Measurements from ENCODE around the gene RTN1. TPM values are rescaled to one million over a fixed set of nuclear protein-coding genes. Genes with fewer than 3 reads are reported as not detected.

Gene RTN1
- total RNA-seq, 4 donors from 2014 or later: 1.4 to 2.5 (median 1.8) TPM

DNA sequence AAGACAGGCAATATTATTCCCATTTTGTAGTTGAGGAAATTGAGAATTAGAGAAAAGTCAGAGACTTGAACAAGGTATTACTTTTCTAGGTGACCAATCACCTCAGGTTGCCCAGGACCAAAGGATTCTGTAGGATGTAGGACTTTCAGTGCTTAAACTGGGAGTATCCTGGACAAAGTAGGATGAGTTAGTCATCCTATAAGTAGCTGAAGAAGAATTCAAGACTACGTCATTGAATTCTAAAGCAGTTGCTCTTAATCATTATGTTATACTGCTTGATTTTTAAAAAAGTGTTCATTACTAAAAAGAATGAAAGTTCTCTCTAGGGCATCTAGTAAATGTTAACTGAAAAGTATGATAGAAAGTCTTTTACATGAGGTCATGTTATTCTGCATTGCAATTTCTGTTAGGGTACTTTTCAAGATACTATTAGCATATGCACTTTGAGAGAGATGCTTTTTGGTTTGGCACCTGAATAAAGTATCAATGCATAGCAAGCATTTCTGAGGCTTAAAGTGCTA lies 101.7 kb downstream of the RTN1 start:
- H3K27ac ChIP-seq: no peak overlapping the region
- H3K36me3 ChIP-seq: no peaks in the 10 kb centered on the region
- H3K4me1 ChIP-seq: no peaks in the 10 kb centered on the region
- intact Hi-C loops (cut with DNase I; ENCODE audit: low total_unique reads) (no loop called here), in situ Hi-C loops (cut with MboI; ENCODE audit: low sequenced_read_pairs in 4 of 4) (no loop called here)
- H3K9me3 ChIP-seq: no peaks in the 10 kb centered on the region
- no peak overlapping the region for H3K4me3 ChIP-seq
- ATAC-seq (no peak), DNase-seq (no peak)
- no peaks in the 10 kb centered on the region for H3K27me3 ChIP-seq
- TF ChIP-seq POLR2A (IDR thresholded peaks at IDR 0.05) (no peak), CTCF (IDR thresholded peaks at IDR 0.05 in 4 of 5, conservative IDR thresholded peaks at IDR 0.05 in 1 of 5) (no peak)

- no peak for TF ChIP-seq CTCF (IDR thresholded peaks at IDR 0.05 in 4 of 5, conservative IDR thresholded peaks at IDR 0.05 in 1 of 5)
- no peak for TF ChIP-seq POLR2A (IDR thresholded peaks at IDR 0.05)
- no peak for ATAC-seq
- DNase-seq: no peak
- no peaks in the 10 kb centered on the region for H3K27me3 ChIP-seq
- H3K27ac ChIP-seq: no peak overlapping the region
- no peak overlapping the region for H3K4me3 ChIP-seq
- H3K36me3 ChIP-seq: no peaks in the 10 kb centered on the region
- no peaks in the 10 kb centered on the region for H3K4me1 ChIP-seq
- intact Hi-C loops (cut with DNase I; ENCODE audit: low total_unique reads): no loop called here
- in situ Hi-C loops (cut with MboI; ENCODE audit: low sequenced_read_pairs in 4 of 4): no loop called here
- no peaks in the 10 kb centered on the region for H3K9me3 ChIP-seq
Observed at GRCh38 chr14:59761851-59762250, 108.7 kb downstream of the RTN1 start.

DNA sequence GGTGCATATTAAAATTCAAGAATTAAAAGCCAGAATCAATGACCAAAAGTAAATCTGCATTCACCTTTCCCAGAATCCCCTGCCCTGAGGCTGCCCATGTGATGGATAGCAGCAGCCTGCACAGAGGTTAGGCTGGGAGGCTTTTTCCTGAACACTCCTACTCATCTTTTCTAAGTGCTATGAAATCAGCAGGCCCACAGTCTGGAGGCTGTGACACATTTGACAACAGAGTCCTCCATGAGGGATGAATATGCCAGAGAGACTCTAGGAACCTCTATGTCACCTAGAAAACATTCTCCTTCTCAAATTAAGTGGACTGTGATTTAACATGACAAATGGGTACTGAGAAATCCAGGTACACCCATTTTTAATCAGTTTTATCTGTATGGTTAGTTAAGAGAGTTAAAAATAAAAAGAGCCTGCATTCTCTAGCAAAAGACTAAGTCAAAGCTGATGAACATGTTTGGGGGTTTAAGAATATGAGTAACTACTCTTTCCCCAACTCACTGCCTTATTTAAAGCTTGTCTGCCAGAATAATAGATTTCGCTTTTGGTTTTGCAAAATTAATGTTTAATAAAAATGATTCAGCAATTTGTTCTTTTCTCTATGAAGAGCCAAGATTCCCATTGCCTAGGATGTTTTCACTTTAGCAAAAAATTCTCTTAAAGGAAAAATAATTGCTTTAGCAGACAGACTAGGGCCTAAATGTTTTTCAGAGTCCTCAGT lies 115.0 kb downstream of the RTN1 start:
- Histone ChIP-seq H3K27me3 (no peaks in the 10 kb centered on the region), H3K4me1 (no peaks in the 10 kb centered on the region), H3K36me3 (no peaks in the 10 kb centered on the region), H3K27ac (no peak overlapping the region), H3K9me3 (no peaks in the 10 kb centered on the region), H3K4me3 (no peak overlapping the region)
- no peak for TF ChIP-seq POLR2A (IDR thresholded peaks at IDR 0.05)
- in situ Hi-C loops (cut with MboI; ENCODE audit: low sequenced_read_pairs in 4 of 4) (no loop called here), intact Hi-C loops (cut with DNase I; ENCODE audit: low total_unique reads) (no loop called here)
- no peak for DNase-seq
- no peak for ATAC-seq

GRCh38 chr14:59754256-59754655 lies 116.3 kb downstream of the RTN1 start:
- Histone ChIP-seq H3K4me3 (no peak overlapping the region), H3K27me3 (no peaks in the 10 kb centered on the region), H3K27ac (no peak overlapping the region), H3K4me1 (no peaks in the 10 kb centered on the region), H3K9me3 (no peaks in the 10 kb centered on the region), H3K36me3 (no peaks in the 10 kb centered on the region)
- in situ Hi-C loops (cut with MboI; ENCODE audit: low sequenced_read_pairs in 4 of 4) (no loop called here), intact Hi-C loops (cut with DNase I; ENCODE audit: low total_unique reads) (no loop called here)
- DNase-seq (no peak), ATAC-seq (no peak)
- TF ChIP-seq POLR2A (IDR thresholded peaks at IDR 0.05) (no peak), CTCF (IDR thresholded peaks at IDR 0.05 in 4 of 5, conservative IDR thresholded peaks at IDR 0.05 in 1 of 5) (no peak)

DNA sequence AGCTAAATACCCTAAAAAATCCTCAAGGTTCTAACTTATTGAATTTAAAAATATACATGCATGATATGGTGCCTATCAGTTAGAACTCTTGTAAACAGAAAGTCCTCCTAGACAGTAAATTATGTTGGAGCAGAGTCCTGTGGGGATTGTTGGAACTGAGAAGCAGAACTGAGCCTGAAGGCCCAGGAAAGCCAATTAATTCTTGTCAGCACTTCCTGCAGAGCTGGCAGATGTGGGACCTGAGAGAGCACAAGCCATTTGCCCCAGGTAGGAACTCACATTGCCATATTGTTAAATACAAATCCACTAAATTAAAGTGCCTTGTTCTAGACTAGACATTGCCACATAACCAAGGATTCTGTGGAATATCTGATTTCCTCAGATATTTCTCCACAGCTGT lies 117.1 kb downstream of the RTN1 start:
- no peaks in the 10 kb centered on the region for H3K36me3 ChIP-seq
- no peaks in the 10 kb centered on the region for H3K4me1 ChIP-seq
- no peak overlapping the region for H3K4me3 ChIP-seq
- TF ChIP-seq POLR2A (IDR thresholded peaks at IDR 0.05): no peak
- no peak for TF ChIP-seq CTCF (IDR thresholded peaks at IDR 0.05 in 4 of 5, conservative IDR thresholded peaks at IDR 0.05 in 1 of 5)
- intact Hi-C loops (cut with DNase I; ENCODE audit: low total_unique reads): no loop called here
- no peak for DNase-seq
- ATAC-seq: no peak
- no peak overlapping the region for H3K27ac ChIP-seq
- no peaks in the 10 kb centered on the region for H3K9me3 ChIP-seq
- H3K27me3 ChIP-seq: no peaks in the 10 kb centered on the region
- in situ Hi-C loops (cut with MboI; ENCODE audit: low sequenced_read_pairs in 4 of 4): no loop called here

Data from gastrocnemius medialis (tissue), 4 donors.